Activated CD8-positive, alpha-beta memory T cell treated with anti-CD3 and anti-CD28 coated beads, Interleukin-2, amount 50 U/mL, for 1 hour (primary cell): ENCODE data around the gene PRKN.
"Not testable (repeated sequence)": the region's sequence is repeated elsewhere in the genome, so short reads cannot be mapped to it uniquely, and the experiment has no call there.

Experiments used
- DNase-seq: peaks from one replicate; pipeline ENCODE4 v3.0.0-alpha.2; 2020; ENCODE audit errors: extremely low read depth

Gene PRKN

DNA sequence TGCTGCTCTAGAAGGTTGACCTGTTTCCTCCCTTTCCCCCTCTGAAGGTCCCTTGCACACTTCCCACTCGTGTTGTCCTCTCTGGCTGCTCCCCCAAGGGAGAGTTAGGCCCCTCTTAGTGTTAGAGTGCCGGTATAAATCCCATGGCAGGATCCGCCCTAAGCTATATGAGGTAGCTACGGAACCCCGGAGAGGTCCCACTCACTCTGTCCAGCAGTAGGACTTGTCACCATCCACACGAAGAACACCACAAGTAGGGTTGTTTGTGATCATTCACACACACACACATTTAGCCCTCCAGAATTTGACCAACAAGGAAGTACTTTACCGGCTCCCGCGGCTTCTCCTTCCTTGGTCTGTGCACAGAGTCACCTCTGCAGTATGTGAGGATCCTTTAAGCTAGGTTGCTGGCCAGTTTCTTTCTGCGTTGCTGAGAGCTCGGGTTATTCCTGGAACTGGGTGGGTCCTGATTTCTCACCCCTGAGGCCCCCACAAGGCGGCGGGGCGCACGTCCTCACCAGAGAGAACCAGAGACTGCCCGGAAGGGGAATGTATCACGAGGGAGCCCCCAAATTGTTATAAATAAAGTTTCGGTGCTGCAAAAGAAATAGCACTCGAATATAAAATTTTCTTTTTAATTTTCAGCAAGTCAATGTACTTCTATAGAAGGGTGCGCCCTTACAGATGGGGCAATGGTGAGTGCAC lies 1412.9 kb downstream of the PRKN start:
- not testable (repeated sequence) for DNase-seq

- DNase-seq, result no peak
Observed at GRCh38 chr6:161313940-161314509, 1413.5 kb downstream of the PRKN start.

DNA sequence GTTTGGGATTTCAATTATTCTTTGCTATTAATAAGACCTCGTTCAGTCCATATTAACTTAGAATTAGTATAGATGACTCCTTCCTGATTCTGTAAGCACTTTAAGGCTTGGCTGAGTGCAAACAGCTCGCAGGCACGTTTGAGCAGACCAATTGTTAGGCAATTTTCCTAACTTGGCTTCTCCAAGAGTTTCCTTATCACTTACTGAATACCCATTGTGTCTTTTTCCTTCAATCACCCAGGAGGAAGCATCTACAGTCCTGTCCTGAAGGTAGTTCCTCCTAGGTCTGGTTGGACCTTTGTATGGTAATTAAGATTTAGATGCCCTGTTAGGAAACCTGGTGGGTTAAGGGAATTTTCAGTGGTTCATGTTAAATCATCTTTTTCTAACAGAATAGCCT lies 1414.1 kb downstream of the PRKN start:
- DNase-seq, result not testable (repeated sequence)

- DNase-seq, result not testable (repeated sequence)
Observed at GRCh38 chr6:161309774-161310173, 1417.8 kb downstream of the PRKN start.

DNA sequence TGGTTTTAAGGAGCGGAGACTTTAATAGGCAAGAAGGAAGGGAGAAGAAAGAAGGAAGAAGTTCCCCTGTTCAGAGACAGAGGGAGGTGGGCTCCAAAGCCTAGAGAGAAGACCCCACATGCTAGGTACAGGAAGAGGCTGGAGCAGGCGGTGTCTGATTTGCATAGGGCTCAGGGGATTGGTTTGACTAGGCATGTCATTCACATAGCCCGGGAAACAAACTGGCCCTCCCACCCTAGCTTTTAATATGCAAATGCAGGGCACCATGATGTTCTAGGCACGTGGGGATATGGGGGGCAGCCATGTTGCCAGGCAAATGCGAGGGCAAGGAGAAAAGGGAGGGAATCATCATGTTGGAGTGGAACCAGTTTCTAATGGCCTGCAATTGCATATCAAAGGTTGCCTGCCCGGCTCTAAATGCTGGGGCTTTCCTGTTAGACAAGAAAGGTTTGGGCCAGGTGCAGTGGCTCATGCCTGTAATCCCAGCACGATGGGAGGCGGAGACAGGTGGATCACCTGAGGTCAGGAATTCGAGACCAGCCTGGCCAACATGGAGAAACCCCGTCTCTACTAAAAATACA lies 1419.4 kb downstream of the PRKN start:
- DNase-seq, result no peak

DNA sequence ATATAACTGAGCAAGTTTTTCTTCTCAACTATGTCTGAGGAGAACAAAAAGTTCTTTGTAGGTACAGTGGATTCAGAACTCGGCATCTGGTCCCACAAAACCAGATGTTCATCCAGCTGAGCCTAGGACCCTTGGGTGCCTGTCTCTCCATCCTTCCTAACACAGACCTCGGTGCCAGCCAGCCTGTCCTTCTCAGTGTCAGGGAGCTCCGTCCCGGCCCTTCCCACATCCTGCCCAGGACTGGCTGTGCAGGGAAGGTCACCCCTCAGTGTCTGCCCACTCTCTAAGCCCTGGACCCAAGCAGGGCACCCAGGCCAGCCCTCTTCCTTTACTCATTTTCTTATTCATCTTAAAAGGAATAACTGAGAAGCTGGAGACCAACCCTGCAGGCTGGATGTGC lies 1421.7 kb downstream of the PRKN start:
- no peak for DNase-seq

GRCh38 chr6:161303628-161304340 lies 1423.8 kb downstream of the PRKN start:
- DNase-seq, result no peak

DNA sequence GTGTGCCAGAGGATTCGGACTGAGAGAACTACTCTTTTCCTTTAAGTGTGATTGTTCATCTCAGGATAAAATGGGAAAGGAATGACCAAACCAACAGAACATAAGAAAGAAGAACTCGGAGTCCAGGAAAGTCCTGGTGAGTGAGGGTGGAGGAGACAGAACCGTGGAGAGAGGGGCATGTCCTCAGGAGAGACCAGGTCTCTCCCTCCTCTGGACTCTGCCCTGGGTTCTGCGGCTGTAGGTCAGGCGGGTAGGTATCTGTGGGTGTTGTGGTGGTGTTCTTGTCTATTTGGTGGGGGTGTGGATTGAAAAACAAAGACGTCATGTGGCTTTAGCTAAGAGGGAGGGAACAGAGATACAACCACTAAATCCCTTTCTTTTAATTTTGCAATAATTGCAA lies 1424.6 kb downstream of the PRKN start:
- DNase-seq, result no peak

GRCh38 chr6:161301338-161301737 lies 1426.2 kb downstream of the PRKN start:
- no peak for DNase-seq

GRCh38 chr6:161300823-161301222 lies 1426.7 kb downstream of the PRKN start:
- DNase-seq, result no peak

GRCh38 chr6:161299726-161300125 lies 1427.8 kb downstream of the PRKN start:
- DNase-seq, result no peak
